K562 (cell line): ENCODE results near the gene RNF222.

Experiments used
- CTCF ChIP-seq, 3 experiments: IDR thresholded peaks in 2 of 3; conservative IDR thresholded peaks in 1 of 3; 2 replicates each; pipeline ENCODE4 v1.5.1; 2011 to 2012; ENCODE audit warnings: low read length in 3 of 3, mild to moderate bottlenecking in 3 of 3, control low read depth in 2 of 3, improper control_type of control experiment in 1 of 3, inconsistent platforms in 1 of 3, low read depth in 1 of 3, mixed read lengths in 1 of 3, moderate library complexity in 1 of 3; ENCODE audit not compliant: insufficient read depth in 2 of 3
- HDAC6 ChIP-seq: IDR thresholded peaks from 2 replicates; pipeline ENCODE4 v1.6.1; 2012; ENCODE audit warnings: low read depth, mild to moderate bottlenecking, control low read depth, inconsistent platforms, low read length, moderate library complexity
- PHF21A ChIP-seq: fragments of 450-650 bp; IDR thresholded peaks from 2 replicates; pipeline ENCODE4 v1.6.1; 2017; ENCODE audit warnings: low read depth, borderline replicate concordance
- POLR2A ChIP-seq: fragments of 450-650 bp; conservative IDR thresholded peaks from 2 replicates; pipeline ENCODE4 v1.6.1; 2016
- POLR2AphosphoS5 ChIP-seq: IDR thresholded peaks from 2 replicates; pipeline ENCODE4 v1.6.1; 2011; ENCODE audit warnings: mild to moderate bottlenecking, low read depth, low read length, moderate library complexity; ENCODE audit not compliant: control insufficient read depth, insufficient read depth
- STAT5B ChIP-seq: fragments of 250-450 bp; sonication (Bioruptor Pico); IDR thresholded peaks from 2 replicates; pipeline ENCODE4 v1.8.0; 2021; ENCODE audit warnings: mild to moderate bottlenecking, inconsistent platforms
- TCF7 ChIP-seq: sonication (generic); IDR thresholded peaks from 2 replicates; pipeline ENCODE4 v1.6.1; 2016; ENCODE audit warnings: antibody characterized with exemption, borderline replicate concordance
- XRCC5 ChIP-seq: fragments of 200-400 bp; formaldehyde crosslinking; IDR thresholded peaks from 2 replicates; pipeline ENCODE4 v1.6.1; 2017; ENCODE audit warnings: low read depth, mild to moderate bottlenecking, low read length
- ZNF274 ChIP-seq: IDR thresholded peaks from 2 replicates; pipeline ENCODE4 v1.6.1; 2011; ENCODE audit warnings: low read depth, mild to moderate bottlenecking, low read length, moderate library complexity, borderline replicate concordance

GRCh38 chr17:8362651-8363332 lies 34.8 kb downstream of the RNF222 start:
- TF ChIP-seq TCF7 (no peak), POLR2A (no peak), STAT5B (no peak), HDAC6 (no peak), PHF21A (no peak), XRCC5 (no peak), ZNF274 (no peak), CTCF (IDR thresholded peaks at IDR 0.05 in 2 of 3, conservative IDR thresholded peaks at IDR 0.05 in 1 of 3; ENCODE audit: insufficient read depth in 2 of 3, low read depth in 1 of 3, low read length in 3 of 3) (no peak), POLR2AphosphoS5 (no peak)
